Activated naive CD4-positive, alpha-beta T cell treated with anti-CD3 and anti-CD28 coated beads, Interleukin-2, amount 10 ng/mL, durations not matched to agents 7 days and 5 days (primary cell): ENCODE data around the gene PIM2.

Experiments used
- CTCF ChIA-PET: fragments of 350-600 bp; sonication (Branson Sonifier 250); formaldehyde crosslinking; loops from one replicate; lab custom pipeline; 2021; ENCODE audit warnings: antibody characterized with exemption; lab: Charles Lee
- DNase-seq: peaks from one replicate; pipeline ENCODE4 v3.0.0-alpha.2; 2020
- H3K27ac Mint-ChIP-seq: one replicate; pipeline ENCODE4 v1.8.0; 2021; ENCODE audit warnings: mild to moderate bottlenecking, moderate library complexity, mixed read lengths
- H3K27me3 Mint-ChIP-seq: one replicate; pipeline ENCODE4 v1.8.0; 2021; ENCODE audit warnings: mild to moderate bottlenecking, mixed read lengths
- H3K36me3 Mint-ChIP-seq: one replicate; pipeline ENCODE4 v1.8.0; 2021; ENCODE audit warnings: mixed read lengths
- H3K4me1 Mint-ChIP-seq: one replicate; pipeline ENCODE4 v1.8.0; 2021; ENCODE audit warnings: mixed read lengths
- H3K4me3 Mint-ChIP-seq: one replicate; pipeline ENCODE4 v1.8.0; 2021; ENCODE audit warnings: mild to moderate bottlenecking, moderate library complexity, mixed read lengths
- H3K9me3 Mint-ChIP-seq: one replicate; pipeline ENCODE4 v1.8.0; 2021; ENCODE audit warnings: mixed read lengths

The PIM2 gene

GRCh38 chrX:48908600-48908999 is 10.2 kb downstream of the PIM2 start:
- peak overlapping the region; percentile 49 for H3K27ac Mint-ChIP-seq
- no peak for DNase-seq
- peaks cover 25% of the 10 kb centered on the region for H3K36me3 Mint-ChIP-seq
- no peak overlapping the region for H3K4me3 Mint-ChIP-seq
- CTCF ChIA-PET = interaction anchor here (1.4 kb wide), 1 partner anchor 38 kb away, joined by 3 read pairs; no protein-coding TSS in a partner anchor
- H3K4me1 Mint-ChIP-seq = peaks cover 30% of the 10 kb centered on the region
- peaks cover 8% of the 10 kb centered on the region for H3K27me3 Mint-ChIP-seq
- no peaks in the 10 kb centered on the region for H3K9me3 Mint-ChIP-seq

GRCh38 chrX:48905090-48905790 is 13.6 kb downstream of the PIM2 start:
- peaks cover 26% of the 10 kb centered on the region for H3K36me3 Mint-ChIP-seq

GRCh38 chrX:48904626-48905025 is 14.2 kb downstream of the PIM2 start:
- Mint-ChIP-seq H3K27me3 (no peaks in the 10 kb centered on the region), H3K27ac (no peak overlapping the region), H3K9me3 (no peaks in the 10 kb centered on the region), H3K4me3 (no peak overlapping the region), H3K36me3 (peaks cover 26% of the 10 kb centered on the region), H3K4me1 (peaks cover 5% of the 10 kb centered on the region)
- CTCF ChIA-PET = no interaction called here
- DNase-seq = no peak

More at GRCh38 chrX:48905090-48905790, 13.6 kb downstream of the PIM2 start:
- Mint-ChIP-seq H3K27me3 (no peaks in the 10 kb centered on the region), H3K27ac (no peak overlapping the region), H3K9me3 (no peaks in the 10 kb centered on the region), H3K4me3 (no peak overlapping the region), H3K4me1 (peaks cover 4% of the 10 kb centered on the region)
- DNase-seq = no peak
- CTCF ChIA-PET = no interaction called here

GRCh38 chrX:48904180-48904579 is 14.6 kb downstream of the PIM2 start:
- Mint-ChIP-seq H3K27me3 (no peaks in the 10 kb centered on the region), H3K4me3 (no peak overlapping the region), H3K4me1 (peaks cover 7% of the 10 kb centered on the region), H3K27ac (no peak overlapping the region), H3K36me3 (peaks cover 26% of the 10 kb centered on the region), H3K9me3 (no peaks in the 10 kb centered on the region)
- no peak for DNase-seq
- CTCF ChIA-PET = no interaction called here

- Mint-ChIP-seq H3K9me3 (no peaks in the 10 kb centered on the region), H3K36me3 (peaks cover 21% of the 10 kb centered on the region), H3K4me3 (no peak overlapping the region), H3K27ac (peak overlapping the region; percentile 72), H3K4me1 (peaks cover 10% of the 10 kb centered on the region), H3K27me3 (no peaks in the 10 kb centered on the region)
- DNase-seq = no peak
- CTCF ChIA-PET = interaction anchor here (0.6 kb wide), 1 partner anchor 17 kb away, joined by 3 read pairs; no protein-coding TSS in a partner anchor
Observed at GRCh38 chrX:48903290-48903689, 15.5 kb downstream of the PIM2 start.

- H3K4me1 Mint-ChIP-seq = peaks cover 13% of the 10 kb centered on the region
- H3K9me3 Mint-ChIP-seq = no peaks in the 10 kb centered on the region
- H3K36me3 Mint-ChIP-seq = peaks cover 21% of the 10 kb centered on the region
- no peaks in the 10 kb centered on the region for H3K27me3 Mint-ChIP-seq
- CTCF ChIA-PET = no interaction called here
- DNase-seq = no peak
- H3K4me3 Mint-ChIP-seq = no peak overlapping the region
- no peak overlapping the region for H3K27ac Mint-ChIP-seq
Observed at GRCh38 chrX:48902776-48903175, 16.0 kb downstream of the PIM2 start.

GRCh38 chrX:48902135-48902534 is 16.7 kb downstream of the PIM2 start:
- Mint-ChIP-seq H3K36me3 (peaks cover 22% of the 10 kb centered on the region), H3K9me3 (no peaks in the 10 kb centered on the region), H3K27ac (no peak overlapping the region), H3K4me3 (no peak overlapping the region), H3K27me3 (no peaks in the 10 kb centered on the region), H3K4me1 (peaks cover 13% of the 10 kb centered on the region)
- CTCF ChIA-PET = no interaction called here
- DNase-seq = no peak

GRCh38 chrX:48901069-48901468 is 17.8 kb downstream of the PIM2 start:
- Mint-ChIP-seq H3K9me3 (no peaks in the 10 kb centered on the region), H3K36me3 (peaks cover 22% of the 10 kb centered on the region), H3K4me1 (peaks cover 21% of the 10 kb centered on the region), H3K4me3 (no peak overlapping the region), H3K27me3 (no peaks in the 10 kb centered on the region), H3K27ac (no peak overlapping the region)
- CTCF ChIA-PET = no interaction called here
- DNase-seq = no peak

- peaks cover 27% of the 10 kb centered on the region for H3K36me3 Mint-ChIP-seq
- H3K4me3 Mint-ChIP-seq = peak overlapping the region; percentile 84
- CTCF ChIA-PET = no interaction called here
- peaks cover 27% of the 10 kb centered on the region for H3K4me1 Mint-ChIP-seq
- H3K9me3 Mint-ChIP-seq = no peaks in the 10 kb centered on the region
- no peak for DNase-seq
- H3K27me3 Mint-ChIP-seq = no peaks in the 10 kb centered on the region
- peak overlapping the region; percentile 42 for H3K27ac Mint-ChIP-seq
Observed at GRCh38 chrX:48899078-48899410, 19.8 kb downstream of the PIM2 start.

GRCh38 chrX:48897625-48898306 is 21.1 kb downstream of the PIM2 start, which contains the start of the genes PQBP1 and TIMM17B:
Gene PQBP1, plus strand, starts transcription at chrX:48897930. Its CDS starts 580 bp downstream, at chrX:48898510.
Gene TIMM17B, minus strand, starts transcription at chrX:48897768. Its CDS starts 19 bp downstream, at chrX:48897749.
- CTCF ChIA-PET = interaction anchor here (0.7 to 1.0 kb wide), 3 partner anchors 40 to 146 kb away, joined by 3 read pairs; no protein-coding TSS in a partner anchor
- peak within 1 kb of the TSS; percentile 97 for H3K27ac Mint-ChIP-seq

GRCh38 chrX:48897157-48897624 is 21.6 kb downstream of the PIM2 start:
- H3K27ac Mint-ChIP-seq = peak overlapping the region; percentile 97
- peaks cover 20% of the 10 kb centered on the region for H3K36me3 Mint-ChIP-seq
- CTCF ChIA-PET = interaction anchor here (1.0 kb wide), 1 partner anchor 49 kb away, joined by 3 read pairs; no protein-coding TSS in a partner anchor
- peak; percentile 77 for DNase-seq
- peak overlapping the region; percentile 84 for H3K4me3 Mint-ChIP-seq
- peaks cover 35% of the 10 kb centered on the region for H3K4me1 Mint-ChIP-seq
- no peaks in the 10 kb centered on the region for H3K9me3 Mint-ChIP-seq
- no peaks in the 10 kb centered on the region for H3K27me3 Mint-ChIP-seq

More at GRCh38 chrX:48897625-48898306, 21.1 kb downstream of the PIM2 start, which contains the start of the genes PQBP1 and TIMM17B:
- Mint-ChIP-seq H3K27me3 (no peaks in the 10 kb centered on the region), H3K4me3 (peak within 1 kb of the TSS; percentile 84), H3K36me3 (peaks cover 22% of the 10 kb centered on the region), H3K9me3 (no peaks in the 10 kb centered on the region), H3K4me1 (peaks cover 31% of the 10 kb centered on the region)
- DNase-seq = peak; percentile 92

- peaks cover 37% of the 10 kb centered on the region for H3K4me1 Mint-ChIP-seq
- H3K27ac Mint-ChIP-seq = peak overlapping the region; percentile 97
- DNase-seq = no peak
- CTCF ChIA-PET = interaction anchor here (1.0 kb wide), 1 partner anchor 50 kb away, joined by 3 read pairs; no protein-coding TSS in a partner anchor
- H3K36me3 Mint-ChIP-seq = peaks cover 16% of the 10 kb centered on the region
- no peaks in the 10 kb centered on the region for H3K27me3 Mint-ChIP-seq
- H3K9me3 Mint-ChIP-seq = no peaks in the 10 kb centered on the region
- H3K4me3 Mint-ChIP-seq = peak overlapping the region; percentile 84
Observed at GRCh38 chrX:48896611-48897011, 22.2 kb downstream of the PIM2 start.

GRCh38 chrX:48894891-48895290 is 23.9 kb downstream of the PIM2 start:
- CTCF ChIA-PET = no interaction called here
- no peaks in the 10 kb centered on the region for H3K9me3 Mint-ChIP-seq
- peaks cover 47% of the 10 kb centered on the region for H3K4me1 Mint-ChIP-seq
- H3K27ac Mint-ChIP-seq = no peak overlapping the region
- H3K27me3 Mint-ChIP-seq = no peaks in the 10 kb centered on the region
- DNase-seq = no peak
- no peak overlapping the region for H3K4me3 Mint-ChIP-seq
- H3K36me3 Mint-ChIP-seq = peaks cover 10% of the 10 kb centered on the region

GRCh38 chrX:48893556-48894348 is 25.1 kb downstream of the PIM2 start:
- Mint-ChIP-seq H3K27me3 (no peaks in the 10 kb centered on the region), H3K4me3 (no peak overlapping the region), H3K9me3 (no peaks in the 10 kb centered on the region), H3K4me1 (peaks cover 42% of the 10 kb centered on the region), H3K36me3 (peaks cover 10% of the 10 kb centered on the region), H3K27ac (no peak overlapping the region)
- CTCF ChIA-PET = interaction anchor here (1.3 kb wide), 1 partner anchor 53 kb away, joined by 6 read pairs; no protein-coding TSS in a partner anchor
- no peak for DNase-seq
